ENCODE data around the gene PTGR3.

DNA sequence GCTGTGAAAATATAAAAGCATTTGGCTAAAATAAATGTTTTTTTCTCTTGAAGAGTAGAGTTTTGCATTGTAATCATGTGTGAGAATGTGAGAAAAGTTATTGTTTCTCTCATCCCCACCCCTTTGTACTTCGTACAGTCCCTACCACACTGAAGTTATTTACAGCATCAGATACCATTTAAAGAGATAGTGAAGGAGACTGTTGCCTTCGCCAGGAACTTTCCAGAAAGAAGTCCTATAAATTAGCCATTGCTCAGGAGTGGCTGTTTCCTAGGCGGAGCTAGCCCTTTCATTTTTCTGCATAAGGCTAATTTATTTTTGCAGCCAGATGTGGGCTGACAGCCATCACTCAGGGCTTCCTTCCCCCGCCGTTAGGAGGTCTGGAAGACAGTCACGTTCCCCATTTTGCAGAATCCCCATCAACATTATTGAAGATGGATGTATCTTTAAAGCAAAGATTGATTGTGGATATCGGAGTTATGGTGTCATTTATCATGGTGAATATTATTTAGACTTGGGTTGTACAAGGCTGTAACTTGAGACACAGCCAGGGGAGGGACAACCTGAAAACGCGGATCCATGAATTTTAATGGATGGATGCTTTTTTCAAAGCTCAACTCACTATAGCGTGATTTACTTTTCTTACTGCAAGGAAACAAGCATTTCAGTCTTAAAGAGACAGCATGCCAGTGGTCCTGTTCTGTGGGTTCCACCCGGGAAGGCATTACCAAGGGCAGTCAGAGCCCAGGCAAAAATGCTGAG is 18.8 kb upstream of the PTGR3 start:
- TF ChIP-seq POLR2A (IDR thresholded peaks at IDR 0.05; ENCODE audit: low read depth, low read length), result no peak
- TF ChIP-seq POLR2AphosphoS5 (IDR thresholded peaks at IDR 0.05; ENCODE audit: low read depth, low read length), result no peak
